ENCODE data around the gene PAPPA. TPM values are rescaled to one million over a fixed set of nuclear protein-coding genes. Genes with fewer than 3 reads are reported as not detected.

PAPPA gene
- total and polyA plus RNA-seq, 2 of the 8 experiments (the other 6 are each of a cell fraction or from before 2014, with no cell fraction given) = 0.18 to 0.63 TPM

DNA sequence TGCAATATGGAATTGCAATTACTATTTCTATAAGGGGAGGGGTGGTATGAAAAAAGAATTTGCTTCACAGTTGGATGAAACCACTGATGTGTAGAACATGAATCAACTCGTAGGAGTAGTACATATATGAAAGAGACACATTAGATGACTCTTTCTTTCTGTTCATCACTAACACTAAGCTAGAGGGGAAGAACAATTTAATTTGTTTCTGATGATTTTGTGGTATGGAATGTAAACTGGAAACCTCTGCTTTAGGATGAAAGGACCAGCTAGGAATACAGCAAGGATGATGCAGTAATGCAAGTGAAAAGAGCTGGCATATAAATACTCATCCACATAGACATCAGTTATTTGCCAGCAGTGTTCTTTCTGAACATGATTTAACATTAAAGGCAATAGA is 113.4 kb downstream of the PAPPA start (continued):
- TF ChIP-seq SIX5 (IDR thresholded peaks at IDR 0.05; ENCODE audit: low read depth, low read length) (no peak), BRCA1 (IDR thresholded peaks at IDR 0.05; ENCODE audit: low read depth, low read length) (no peak), JUND (IDR thresholded peaks at IDR 0.05; ENCODE audit: low read length) (no peak), FOSL1 (IDR thresholded peaks at IDR 0.05; ENCODE audit: insufficient read depth, low read depth, low read length) (no peak), GTF2F1 (IDR thresholded peaks at IDR 0.05; ENCODE audit: borderline replicate concordance, low read depth, low read length) (no peak)
- TF ChIP-seq, protein P1, sequence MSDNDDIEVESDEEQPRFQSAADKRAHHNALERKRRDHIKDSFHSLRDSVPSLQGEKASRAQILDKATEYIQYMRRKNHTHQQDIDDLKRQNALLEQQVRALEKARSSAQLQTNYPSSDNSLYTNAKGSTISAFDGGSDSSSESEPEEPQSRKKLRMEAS (IDR thresholded peaks at IDR 0.05) = no peak

Data from H1 (cell line).